ENCODE measurements around the gene ADD1.
"Not testable (repeated sequence)": the region's sequence is repeated elsewhere in the genome, so short reads cannot be mapped to it uniquely, and the experiment has no call there.

ADD1 gene

GRCh38 chr4:2935762-2936743 lies 92.4 kb downstream of the ADD1 start:
- peak overlapping the region; percentile 66 for H3K4me3 ChIP-seq (replicated peaks; ENCODE audit: low read depth, low read length)

GRCh38 chr4:2936773-2937145 lies 93.1 kb downstream of the ADD1 start:
- peak; percentile 46 for DNase-seq (ENCODE audit: low read depth)
- H3K4me3 ChIP-seq (replicated peaks; ENCODE audit: low read depth, low read length), result no peak overlapping the region
- no peak for TF ChIP-seq CTCF (IDR thresholded peaks at IDR 0.05; ENCODE audit: low read length, missing control alignments)

More at GRCh38 chr4:2935762-2936743, 92.4 kb downstream of the ADD1 start:
- TF ChIP-seq CTCF (IDR thresholded peaks at IDR 0.05; ENCODE audit: low read length, missing control alignments), result no peak
- peak; percentile 37 for DNase-seq (ENCODE audit: low read depth)

DNA sequence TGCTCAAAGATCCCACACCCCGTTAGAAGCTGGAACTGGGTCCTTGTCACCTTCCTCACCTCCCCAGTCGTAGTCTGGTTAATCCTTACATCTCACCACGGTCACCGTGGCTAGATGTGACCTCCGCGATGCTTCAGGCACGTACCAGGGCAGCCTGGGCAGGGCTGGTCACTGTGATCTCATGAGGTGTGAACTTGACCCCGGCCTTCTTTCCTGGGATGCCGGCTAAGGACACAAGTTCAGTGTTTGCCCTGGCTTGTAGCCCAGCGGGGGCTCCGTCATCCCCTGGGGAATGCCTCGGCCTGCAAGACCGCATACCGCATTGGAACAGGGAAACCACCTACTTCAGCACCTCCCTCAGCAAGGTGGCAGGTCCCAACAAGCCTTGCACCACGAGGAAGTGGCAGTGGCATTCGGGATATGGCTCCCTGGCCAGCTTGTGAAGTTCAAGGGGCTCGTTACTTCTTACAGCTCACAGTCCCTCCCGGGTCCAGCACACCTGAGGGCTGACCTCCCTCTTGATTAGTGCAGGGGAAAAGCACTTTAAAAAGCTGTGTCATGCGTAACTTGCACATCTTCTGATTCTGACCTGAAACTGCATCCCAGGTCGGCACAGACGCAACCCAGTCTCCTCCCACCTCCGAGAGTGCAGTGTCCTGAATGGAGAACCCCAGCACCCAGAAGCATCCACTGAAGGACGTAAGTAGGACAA lies 93.7 kb downstream of the ADD1 start:
- TF ChIP-seq CTCF (IDR thresholded peaks at IDR 0.05; ENCODE audit: low read length, missing control alignments), result no peak
- no peak overlapping the region for H3K4me3 ChIP-seq (replicated peaks; ENCODE audit: low read depth, low read length)
- no peak for DNase-seq (ENCODE audit: low read depth)

DNA sequence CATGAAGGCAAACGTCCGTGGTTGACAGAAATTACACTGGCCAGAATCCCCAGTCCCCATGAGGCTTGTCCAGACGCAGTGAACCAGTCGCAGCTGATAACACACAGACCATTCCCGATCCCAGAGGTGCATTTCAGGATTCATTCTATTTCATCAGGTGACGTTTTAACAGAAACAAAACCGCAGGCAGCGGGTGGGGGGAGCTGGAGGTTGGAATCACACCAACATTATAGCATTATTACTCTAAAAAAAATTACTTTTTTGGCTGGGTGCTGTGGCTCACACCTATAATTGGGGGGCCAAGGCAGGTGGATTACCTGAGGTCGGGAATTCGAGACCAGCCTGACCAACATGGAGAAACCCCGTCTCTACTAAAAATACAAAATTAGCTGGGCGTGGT lies 94.3 kb downstream of the ADD1 start:
- TF ChIP-seq CTCF (IDR thresholded peaks at IDR 0.05; ENCODE audit: low read length, missing control alignments), result no peak
- H3K4me3 ChIP-seq (replicated peaks; ENCODE audit: low read depth, low read length), result no peak overlapping the region

GRCh38 chr4:2938411-2938810 lies 94.8 kb downstream of the ADD1 start:
- H3K4me3 ChIP-seq (replicated peaks; ENCODE audit: low read depth, low read length); DNase-seq (ENCODE audit: low read depth): not testable (repeated sequence)

More for the DNA sequence above, 94.3 kb downstream of the ADD1 start:
- no peak for DNase-seq (ENCODE audit: low read depth)

DNA sequence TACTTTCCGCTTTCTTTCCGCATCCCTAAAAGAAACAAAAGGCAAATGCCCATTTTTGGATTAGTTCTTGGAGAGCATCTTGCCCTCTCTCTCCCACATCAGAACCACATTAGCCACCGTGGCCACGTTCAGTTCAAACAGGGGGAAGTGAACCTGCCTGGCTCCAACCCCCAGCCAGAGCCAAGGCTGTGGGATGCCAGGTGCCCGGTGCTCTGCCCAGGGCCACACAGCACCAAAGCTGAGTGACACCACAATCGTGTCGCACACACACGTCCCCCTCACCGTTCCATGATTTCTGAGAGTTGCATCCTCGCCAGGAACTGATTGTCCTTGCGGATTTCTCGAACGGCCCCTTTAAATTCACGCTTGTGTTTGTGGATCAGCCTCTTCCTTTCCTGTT lies 95.3 kb downstream of the ADD1 start:
- TF ChIP-seq CTCF (IDR thresholded peaks at IDR 0.05; ENCODE audit: low read length, missing control alignments), result no peak
- DNase-seq (ENCODE audit: low read depth), result no peak
- no peak overlapping the region for H3K4me3 ChIP-seq (replicated peaks; ENCODE audit: low read depth, low read length)

All from fibroblast of pulmonary artery (primary cell).